Activated CD4-positive, alpha-beta T cell treated with anti-CD3 and anti-CD28 coated beads for 48 hours (primary cell): Measurements from ENCODE around the gene UCMA.

Experiments used
- DNase-seq: peaks from one replicate; pipeline ENCODE4 v3.0.0-alpha.2; 2020

The UCMA gene

GRCh38 chr10:13184730-13185514, 49.3 kb downstream of the UCMA start:
- no peak for DNase-seq

- DNase-seq, result no peak
Measured at GRCh38 chr10:13184276-13184675, 49.9 kb downstream of the UCMA start.

- no peak for DNase-seq
Measured at GRCh38 chr10:13183625-13184024, 50.5 kb downstream of the UCMA start.

- DNase-seq, result no peak
Measured at GRCh38 chr10:13182424-13182823, 51.8 kb downstream of the UCMA start.

GRCh38 chr10:13180788-13181187, 53.4 kb downstream of the UCMA start:
- DNase-seq, result peak; percentile 21

GRCh38 chr10:13173616-13174015, 60.6 kb downstream of the UCMA start:
- no peak for DNase-seq
